ENCODE results near the gene TRPT1.

DNA sequence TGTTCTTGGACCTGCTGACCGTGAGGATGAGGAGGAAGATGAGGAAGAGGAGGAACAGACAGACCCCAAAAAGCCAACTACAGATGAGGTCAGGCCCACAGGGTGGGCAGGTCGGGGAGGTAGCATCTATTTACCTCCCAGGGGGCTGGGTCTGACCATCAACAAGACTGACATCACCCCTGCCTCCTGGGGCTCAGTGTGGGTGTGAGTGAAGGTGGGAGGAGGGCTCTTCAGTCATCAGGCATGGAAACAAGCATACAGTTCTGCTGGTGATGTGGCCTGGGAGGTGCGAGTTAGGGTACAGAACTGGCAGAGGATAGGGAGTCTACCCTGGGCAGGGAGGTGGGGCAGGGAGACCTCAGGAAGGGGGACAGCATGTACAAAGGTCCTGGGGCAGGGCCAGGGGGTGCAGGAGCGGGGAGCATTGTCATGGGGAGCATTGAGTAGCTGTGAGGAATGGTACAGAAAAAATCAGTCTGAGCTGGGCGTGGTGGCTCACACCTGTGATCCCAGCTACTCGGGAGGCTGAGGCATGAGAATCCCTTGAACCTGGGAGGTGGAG lies 34.2 kb upstream of the TRPT1 start:
- TF ChIP-seq, protein P1, sequence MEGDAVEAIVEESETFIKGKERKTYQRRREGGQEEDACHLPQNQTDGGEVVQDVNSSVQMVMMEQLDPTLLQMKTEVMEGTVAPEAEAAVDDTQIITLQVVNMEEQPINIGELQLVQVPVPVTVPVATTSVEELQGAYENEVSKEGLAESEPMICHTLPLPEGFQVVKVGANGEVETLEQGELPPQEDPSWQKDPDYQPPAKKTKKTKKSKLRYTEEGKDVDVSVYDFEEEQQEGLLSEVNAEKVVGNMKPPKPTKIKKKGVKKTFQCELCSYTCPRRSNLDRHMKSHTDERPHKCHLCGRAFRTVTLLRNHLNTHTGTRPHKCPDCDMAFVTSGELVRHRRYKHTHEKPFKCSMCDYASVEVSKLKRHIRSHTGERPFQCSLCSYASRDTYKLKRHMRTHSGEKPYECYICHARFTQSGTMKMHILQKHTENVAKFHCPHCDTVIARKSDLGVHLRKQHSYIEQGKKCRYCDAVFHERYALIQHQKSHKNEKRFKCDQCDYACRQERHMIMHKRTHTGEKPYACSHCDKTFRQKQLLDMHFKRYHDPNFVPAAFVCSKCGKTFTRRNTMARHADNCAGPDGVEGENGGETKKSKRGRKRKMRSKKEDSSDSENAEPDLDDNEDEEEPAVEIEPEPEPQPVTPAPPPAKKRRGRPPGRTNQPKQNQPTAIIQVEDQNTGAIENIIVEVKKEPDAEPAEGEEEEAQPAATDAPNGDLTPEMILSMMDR (IDR thresholded peaks at IDR 0.05 in 4 of 5, conservative IDR thresholded peaks at IDR 0.05 in 1 of 5): no peak
- TF ChIP-seq POLR2A (IDR thresholded peaks at IDR 0.05): no peak

Data from gastrocnemius medialis (tissue), 4 donors.